ENCODE data around the gene SMDT1. TPM values are rescaled to one million over a fixed set of nuclear protein-coding genes. Genes with fewer than 3 reads are reported as not detected.

Gene SMDT1
- total and polyA plus RNA-seq, 9 of the 15 experiments (the other 6 are each of a cell fraction or from before 2014, with no cell fraction given) = 7.9 to 65.2 (median 14.3) TPM

- no peak for TF ChIP-seq CHAMP1 (IDR thresholded peaks at IDR 0.05)
- TF ChIP-seq ZNF699 (CRISPR knock-in tag; IDR thresholded peaks at IDR 0.05; ENCODE audit: insufficient replicate concordance) = no peak
- peak; percentile 82 for TF ChIP-seq TAF1 (IDR thresholded peaks at IDR 0.05; ENCODE audit: control insufficient read depth, extremely low read depth, insufficient read depth, low read length, severe bottlenecking)
- peak in 1 of 2 experiments; percentile 18; a peak in 1 of 3 replicates for TF ChIP-seq CBX3 (IDR thresholded peaks at IDR 0.05; ENCODE audit: borderline replicate concordance in 1 of 2, low read length in 2 of 2)
- TF ChIP-seq ZBTB11 (CRISPR knock-in tag; IDR thresholded peaks at IDR 0.05) = 0 out of 6 replicates have a peak, but pooled peaks of 1 of the 3 experiments have one; percentile 42
- no peak for TF ChIP-seq GTF3C2 (IDR thresholded peaks at IDR 0.05; ENCODE audit: borderline replicate concordance, extremely low read depth, insufficient read length)
- TF ChIP-seq TSC22D4 (tag; IDR thresholded peaks at IDR 0.05) = no peak
- TF ChIP-seq CGGBP1 (CRISPR knock-in tag; IDR thresholded peaks at IDR 0.05) = no peak
- no peak for TF ChIP-seq DACH1 (IDR thresholded peaks at IDR 0.05; ENCODE audit: partially characterized antibody)
- peak; percentile 80; the same call in 1 of the 2 replicates for TF ChIP-seq MEF2D (tag; conservative IDR thresholded peaks at IDR 0.05; ENCODE audit: low read depth)
- peak; percentile 36; the same call in 1 of the 2 replicates for TF ChIP-seq ZBTB12 (CRISPR knock-in tag; IDR thresholded peaks at IDR 0.05)
- no peak for TF ChIP-seq KDM2B (CRISPR knock-in tag; IDR thresholded peaks at IDR 0.05)
- no peak for TF ChIP-seq BRCA1 (IDR thresholded peaks at IDR 0.05)
- no peak for TF ChIP-seq BRCA1 (CRISPR knock-in tag; IDR thresholded peaks at IDR 0.05)
- no peak for TF ChIP-seq MAFF (IDR thresholded peaks at IDR 0.05; ENCODE audit: low read length)
These were observed at the start of gene SMDT1 (continued) for GRCh38 chr22:42079319-42080251.

Measured in K562 (cell line).